GM18861 (cell line): Measurements from ENCODE around the gene ALKBH5.

ENCODE experiments used
- ATAC-seq: cut with Tn5 transposase; IDR thresholded peaks from one replicate; pipeline ENCODE4 v1.9.1; 2021; ENCODE audit not compliant: unreplicated experiment

ALKBH5 gene

DNA sequence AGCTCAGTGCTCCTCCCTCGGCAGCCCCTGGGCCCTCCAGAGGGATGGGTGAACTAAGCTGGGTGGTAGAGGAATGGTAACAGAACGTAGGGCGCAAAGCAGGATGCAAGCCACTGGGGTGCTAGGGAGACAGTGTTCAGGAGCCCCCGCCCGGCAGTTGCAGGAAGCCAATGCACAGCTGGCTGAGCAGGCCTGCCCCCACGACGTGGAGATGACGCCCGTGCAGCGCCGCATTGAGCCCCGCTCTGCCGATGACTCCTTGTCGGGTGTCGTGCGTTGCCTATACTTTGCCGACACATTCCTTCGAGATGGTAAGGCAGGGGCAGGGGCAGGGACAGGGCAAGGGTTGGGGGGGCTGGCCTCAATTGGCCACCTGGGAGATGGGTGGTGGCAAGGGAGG is 54.7 kb downstream of the ALKBH5 start:
- ATAC-seq, result no peak

DNA sequence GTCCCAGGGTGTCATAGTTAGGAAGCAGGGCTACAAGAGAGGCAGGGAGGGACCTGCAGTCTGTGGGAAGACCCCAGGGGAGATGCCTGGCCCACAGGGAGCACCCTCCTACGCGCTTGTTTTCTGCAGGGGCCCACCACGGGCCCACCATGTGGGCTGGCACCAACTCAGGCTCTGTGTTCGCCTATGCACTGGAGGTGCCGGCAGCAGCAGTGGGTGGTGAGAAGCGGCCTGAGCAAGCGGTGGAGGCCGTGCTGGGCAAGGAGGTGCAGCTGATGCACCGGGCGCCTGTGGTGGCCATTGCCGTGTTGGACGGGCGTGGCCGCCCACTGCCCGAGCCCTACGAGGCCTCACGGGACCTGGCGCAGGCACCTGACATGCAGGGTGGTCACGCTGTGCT is 56.8 kb downstream of the ALKBH5 start:
- no peak for ATAC-seq

DNA sequence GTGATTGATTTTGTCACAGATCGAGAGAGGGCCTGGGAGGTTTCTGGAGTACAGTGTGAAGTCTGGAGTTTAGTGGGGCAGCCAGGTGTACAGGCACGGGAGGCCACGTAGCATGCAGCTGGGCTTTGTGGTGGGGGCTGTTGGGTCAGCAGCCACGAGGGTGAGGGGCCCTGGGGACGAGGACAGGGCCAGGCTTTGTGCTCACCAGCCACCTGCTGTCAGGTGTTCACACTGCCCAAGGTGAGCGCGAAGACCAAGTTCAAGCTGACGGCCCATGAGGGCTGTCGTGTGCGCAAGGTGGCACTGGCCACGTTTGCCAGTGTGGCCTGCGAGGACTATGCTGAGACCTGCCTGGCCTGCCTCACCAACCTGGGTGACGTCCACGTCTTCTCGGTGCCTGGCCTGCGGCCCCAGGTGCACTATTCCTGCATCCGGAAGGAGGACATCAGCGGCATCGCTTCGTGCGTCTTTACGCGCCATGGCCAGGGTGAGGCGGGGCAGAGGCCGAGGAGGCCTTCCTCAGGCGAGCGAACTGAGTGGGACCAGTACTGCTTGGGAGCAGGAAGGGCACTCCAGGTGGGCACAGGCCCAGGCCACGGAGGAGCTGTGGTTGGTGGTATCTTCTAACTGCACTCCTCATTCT is 57.7 kb downstream of the ALKBH5 start:
- ATAC-seq, result no peak

DNA sequence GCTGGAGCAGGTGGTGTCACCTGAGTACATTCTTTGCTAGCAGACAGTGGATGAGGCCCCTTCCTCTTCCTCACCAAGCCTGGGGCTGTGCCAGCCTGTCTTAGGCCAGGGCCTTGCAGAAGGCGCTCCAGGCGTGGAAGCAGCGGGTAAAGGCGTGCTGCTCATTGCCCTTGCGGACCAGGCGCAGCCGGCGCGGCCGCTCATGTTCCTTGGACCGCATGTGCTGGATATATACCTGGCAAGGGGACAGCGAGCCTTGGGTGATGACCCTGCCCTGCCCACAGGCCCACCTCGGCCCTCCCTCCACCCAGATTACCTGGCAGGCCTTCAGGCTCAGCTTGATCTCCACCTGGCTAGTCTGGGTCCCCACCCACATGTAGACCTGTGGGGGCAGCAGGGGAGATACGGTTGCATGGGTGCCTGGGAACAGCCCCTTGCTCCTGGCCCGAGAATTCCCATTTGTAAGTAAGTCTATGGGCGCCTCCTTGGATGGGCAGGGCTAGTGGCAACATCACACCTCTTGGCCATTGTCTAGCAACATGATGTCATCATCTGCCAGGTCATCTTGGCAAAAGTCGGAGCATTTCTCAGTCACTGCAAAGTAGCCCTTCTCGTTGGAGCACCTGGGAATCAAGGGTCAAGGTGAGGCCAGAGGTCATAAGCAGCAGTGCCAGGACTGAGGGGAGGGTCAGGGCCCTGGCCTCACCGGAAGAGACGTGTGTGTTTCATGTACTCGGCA is 61.6 kb downstream of the ALKBH5 start:
- no peak for ATAC-seq

DNA sequence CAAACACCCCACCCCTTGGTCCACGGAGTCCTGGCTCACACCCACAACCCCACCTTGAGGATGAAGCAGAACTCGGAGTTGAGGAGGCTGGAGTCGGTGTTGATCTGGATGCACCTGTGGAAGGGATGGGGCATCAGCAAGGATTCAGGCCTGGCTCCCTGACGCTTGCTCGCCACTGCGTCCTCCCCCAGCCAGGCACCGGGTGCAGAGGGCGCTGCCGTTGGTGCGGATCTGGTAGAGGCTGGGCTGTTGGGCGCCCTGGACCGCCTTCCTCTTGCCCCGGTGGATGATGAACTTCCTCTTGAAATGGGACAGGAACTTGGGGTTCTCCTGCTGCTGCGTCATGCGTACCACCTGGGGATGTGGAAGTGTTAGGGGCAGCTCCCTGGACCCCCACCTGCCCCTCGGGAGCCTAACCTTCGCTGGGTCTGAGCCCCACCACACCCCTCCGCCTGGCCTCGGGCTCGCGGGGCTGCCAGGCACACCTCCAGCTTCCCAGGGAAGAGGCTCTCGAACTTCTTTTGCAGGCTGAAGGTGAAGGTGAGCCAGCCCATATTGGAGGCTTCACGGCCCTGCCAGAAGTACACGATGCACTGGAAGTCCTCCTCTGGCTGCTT is 62.6 kb downstream of the ALKBH5 start:
- ATAC-seq, result no peak

DNA sequence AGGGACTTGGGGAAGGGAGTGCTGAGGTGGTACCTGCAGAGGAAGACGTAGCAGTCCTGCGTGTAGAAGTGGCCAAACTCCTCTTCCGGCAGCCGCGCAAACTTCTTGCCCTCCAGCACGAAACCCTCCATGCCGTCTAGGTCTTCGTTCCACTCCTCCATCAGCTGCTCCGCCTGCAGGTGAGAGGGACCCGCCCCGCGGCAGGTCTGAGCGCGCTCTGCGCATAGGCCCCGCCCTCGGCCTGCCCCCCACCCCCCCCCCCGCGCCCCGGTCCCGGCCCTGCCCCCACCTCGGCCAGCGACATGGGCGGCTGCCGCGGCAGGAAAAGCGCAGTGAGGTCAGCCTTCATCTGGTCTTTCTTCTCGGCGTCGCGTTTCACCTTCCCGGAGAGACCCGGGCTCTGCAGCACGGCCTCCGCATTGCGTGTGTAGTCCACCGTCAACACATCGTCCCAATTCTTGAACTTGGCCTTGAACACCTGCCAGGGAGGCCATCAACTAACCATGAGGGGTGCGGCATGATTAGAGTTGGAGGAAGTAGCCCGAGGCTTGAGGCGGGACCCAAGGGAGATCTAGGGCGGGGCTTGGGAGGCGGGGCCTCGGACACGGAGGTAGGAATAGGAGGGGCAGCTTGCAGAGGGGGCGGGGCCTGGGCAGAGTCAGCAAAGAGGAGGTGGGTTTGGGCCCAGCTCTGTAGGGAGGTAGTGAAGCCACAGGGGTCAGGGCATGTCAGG is 63.4 kb downstream of the ALKBH5 start:
- no peak for ATAC-seq

DNA sequence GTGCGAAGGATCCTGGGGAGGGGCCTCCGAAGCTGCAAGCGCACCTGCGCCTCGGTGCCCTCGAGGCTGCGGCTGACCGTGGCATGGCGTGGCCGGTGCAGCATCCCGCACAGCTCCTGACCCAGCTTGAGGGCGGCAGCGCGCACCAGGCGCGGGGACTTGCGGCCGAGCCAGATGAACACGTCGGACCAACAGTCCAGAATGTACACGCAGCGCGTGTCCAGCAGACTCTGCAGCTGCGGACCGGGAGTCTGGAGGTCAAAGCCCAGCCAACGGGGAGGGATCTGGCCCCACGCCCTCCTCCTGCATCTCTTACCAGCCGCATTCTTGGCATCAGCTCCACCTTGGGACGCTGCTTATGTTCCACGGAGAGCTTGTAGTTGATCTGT is 64.0 kb downstream of the ALKBH5 start:
- ATAC-seq, result no peak

DNA sequence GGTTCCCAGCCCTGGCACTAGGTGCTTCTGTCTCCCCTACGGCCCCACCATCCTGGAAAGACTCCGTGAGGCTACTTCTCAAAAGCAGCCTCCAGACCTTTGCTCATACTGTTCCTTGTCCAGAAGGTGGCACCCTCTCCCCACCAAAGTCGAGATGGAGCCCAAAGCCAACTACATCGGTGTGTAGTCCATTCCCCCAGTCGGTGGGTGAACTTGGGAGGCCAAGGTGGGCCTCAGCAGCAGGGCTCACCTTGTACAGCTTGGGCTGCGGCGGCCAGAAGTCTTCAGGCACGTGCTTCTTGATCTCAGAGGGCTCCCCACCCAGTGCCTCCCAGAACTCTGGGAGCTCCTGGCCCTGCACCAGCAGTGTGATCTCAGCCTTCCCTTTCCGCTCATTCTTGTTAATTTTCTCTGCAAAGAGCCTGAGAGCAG is 64.7 kb downstream of the ALKBH5 start:
- ATAC-seq, result no peak

DNA sequence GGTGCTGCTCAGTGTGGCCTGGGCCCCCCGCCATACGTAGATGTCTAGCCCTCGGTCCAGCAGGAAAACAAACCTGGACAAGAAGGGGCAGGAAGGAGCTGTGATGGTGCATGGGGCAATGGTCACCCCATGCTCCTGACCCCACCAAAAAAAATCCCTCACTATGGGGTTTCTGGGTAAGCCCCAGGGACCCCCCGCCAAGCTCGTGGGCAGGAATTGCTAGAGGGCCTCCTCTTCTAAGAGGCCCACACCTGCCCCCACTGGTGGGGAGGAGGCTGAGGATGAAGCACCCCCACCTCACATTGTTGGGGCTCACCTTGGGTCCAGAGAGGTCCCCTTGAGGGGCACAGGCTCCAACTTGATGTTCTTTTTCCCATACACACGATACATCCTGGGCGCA is 65.2 kb downstream of the ALKBH5 start:
- ATAC-seq, result no peak

DNA sequence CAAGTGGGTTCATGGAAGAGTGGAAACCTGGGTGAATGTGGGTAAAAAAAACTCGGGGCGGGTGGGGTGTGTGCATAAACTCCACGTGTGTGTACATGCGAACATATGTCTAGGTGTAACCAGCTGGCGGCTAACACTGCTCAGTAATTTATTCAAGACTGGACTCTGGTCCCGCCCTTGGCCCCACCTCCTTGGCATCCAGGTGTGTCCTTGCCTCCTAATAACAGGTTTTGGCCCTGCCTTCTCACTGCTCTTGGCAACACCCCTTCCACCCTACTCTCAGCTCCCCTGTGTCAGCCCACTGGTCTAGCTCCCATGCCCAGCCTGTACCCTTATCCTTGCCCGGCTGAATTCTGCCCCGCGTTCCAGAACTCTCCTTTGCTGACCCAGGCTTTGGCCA is 66.6 kb downstream of the ALKBH5 start:
- ATAC-seq, result no peak

DNA sequence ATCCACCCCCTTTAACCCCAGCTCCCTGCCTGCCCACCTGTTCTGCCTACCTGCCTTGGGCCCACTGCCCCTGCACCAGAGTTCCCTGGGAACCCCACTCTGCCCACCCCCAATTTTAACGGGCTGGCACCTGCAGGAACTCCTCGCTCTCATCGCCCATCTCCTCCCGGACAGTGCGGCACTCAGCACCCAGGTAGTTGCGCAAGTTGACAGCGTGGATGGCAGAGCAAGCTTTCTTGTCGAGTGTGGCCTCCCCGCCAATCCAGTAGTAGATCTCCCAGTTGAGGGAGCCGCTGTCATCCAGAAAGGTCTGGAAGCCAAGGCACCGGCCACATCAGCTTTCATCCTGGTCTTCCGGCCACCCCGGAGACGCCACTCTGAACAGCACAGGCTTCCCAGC is 67.1 kb downstream of the ALKBH5 start:
- no peak for ATAC-seq

DNA sequence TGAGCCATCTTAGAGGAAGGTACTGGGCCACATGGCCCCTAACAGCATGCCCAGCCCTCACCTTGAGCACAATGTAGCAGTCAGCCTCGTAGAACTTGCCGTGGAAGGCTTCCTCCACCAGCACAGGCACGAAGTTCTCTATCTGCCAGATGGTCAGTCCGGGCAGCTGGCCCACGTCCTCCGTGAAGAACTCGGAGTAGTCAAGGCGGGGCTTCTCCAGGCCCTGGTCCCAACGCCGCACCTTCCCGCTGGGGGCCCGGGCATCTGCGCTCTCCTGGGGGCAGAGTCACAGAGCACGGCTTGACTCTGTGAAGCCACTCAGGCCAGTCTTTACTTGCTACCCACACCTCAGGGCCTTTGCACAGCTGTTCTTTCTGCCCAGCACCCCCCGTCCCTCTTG is 67.6 kb downstream of the ALKBH5 start:
- ATAC-seq, result no peak

DNA sequence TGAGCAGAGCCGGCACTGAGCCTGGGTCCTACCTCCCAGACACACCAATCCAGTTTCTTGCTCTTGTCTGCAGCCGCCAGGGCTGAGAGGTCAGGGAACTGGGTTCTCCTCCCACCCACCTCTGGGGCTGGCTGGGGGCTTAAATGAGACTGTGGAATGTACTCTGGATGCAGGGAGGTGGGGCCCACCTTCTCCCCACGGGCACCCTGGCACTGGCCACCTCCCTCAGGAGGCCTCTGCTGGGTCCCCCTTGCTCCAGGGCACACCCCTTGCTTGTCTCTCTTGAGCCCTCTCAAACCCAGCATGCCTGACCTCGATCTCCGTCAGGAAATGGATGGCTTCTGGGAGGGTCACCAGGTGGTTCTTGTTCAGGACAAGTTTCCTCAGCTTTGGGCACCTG is 68.5 kb downstream of the ALKBH5 start:
- no peak for ATAC-seq

DNA sequence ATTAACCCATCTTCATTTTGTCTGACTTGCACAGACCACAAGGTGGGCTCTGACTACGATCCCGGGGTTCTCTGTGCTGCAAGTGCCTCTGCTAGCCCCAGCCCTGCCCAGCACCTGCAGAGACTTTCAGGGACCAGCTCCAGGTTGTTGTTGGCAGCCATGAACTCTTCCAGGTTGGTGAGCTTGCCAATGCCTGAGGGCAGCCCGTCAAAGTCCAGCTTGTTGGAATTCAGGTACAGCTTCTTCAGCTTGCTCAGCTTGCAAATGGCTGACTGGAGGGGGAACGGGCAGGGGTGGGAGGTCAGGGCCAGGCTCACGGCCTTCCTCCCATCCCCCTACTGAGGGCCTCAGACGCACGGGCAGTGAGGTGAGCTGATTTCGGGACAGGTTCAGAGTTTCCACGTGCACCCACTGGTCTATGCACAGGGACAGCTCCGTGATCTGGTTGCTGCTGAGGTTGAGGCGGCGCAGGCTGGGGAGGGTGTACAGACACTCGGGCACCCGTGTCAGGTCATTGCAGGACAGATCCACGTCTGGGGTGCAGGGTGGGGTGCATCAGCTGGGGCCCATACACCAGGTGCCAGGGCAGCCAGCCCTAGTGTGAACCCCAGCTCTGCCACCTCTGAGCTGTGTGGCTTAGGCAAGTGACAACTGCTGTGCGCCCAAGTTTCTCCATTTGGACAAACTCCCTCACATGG is 69.7 kb downstream of the ALKBH5 start:
- ATAC-seq, result no peak

DNA sequence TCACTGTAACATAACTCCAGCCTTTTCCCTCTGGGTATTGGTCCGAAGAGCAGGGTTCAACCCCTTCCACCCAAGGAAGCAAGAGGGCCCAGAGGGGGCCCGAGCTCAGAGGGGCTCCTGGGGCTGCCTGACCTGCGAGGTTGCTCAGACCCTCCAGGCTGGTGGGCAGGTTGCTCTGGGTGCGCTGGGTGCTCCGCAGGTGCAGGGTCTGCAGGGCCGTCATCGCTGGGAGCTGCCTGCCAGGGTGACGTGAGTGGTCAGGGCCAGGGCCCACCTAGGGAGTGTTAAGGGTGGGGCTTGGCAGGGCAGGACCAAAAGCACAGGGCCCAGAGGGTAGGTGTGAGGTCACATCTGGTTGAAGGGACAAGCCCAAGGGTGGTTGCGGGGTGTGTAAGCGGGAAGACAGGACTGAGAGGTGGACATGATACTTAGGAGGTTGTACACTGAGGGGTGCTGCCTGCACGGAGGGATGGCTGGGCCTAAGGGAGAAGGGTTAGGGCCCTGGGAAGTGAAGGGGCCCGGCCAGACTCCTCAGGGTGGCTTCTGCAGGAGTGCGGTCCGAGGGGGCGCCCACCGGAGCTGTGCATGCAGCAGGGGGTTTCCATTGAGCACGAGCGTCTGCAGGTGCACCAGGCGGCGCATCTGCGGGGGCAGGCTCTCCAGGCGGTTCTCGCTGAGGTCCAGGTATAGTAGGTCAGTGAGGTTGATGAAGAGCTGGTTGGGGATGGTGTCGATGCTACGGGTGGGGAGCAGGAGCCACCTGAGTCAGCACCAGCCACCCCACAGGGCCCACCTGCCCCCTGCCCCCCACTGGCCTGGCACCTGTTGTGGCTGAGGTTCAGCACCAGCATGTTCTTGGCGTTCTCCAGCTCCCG is 70.6 kb downstream of the ALKBH5 start:
- ATAC-seq, result no peak

DNA sequence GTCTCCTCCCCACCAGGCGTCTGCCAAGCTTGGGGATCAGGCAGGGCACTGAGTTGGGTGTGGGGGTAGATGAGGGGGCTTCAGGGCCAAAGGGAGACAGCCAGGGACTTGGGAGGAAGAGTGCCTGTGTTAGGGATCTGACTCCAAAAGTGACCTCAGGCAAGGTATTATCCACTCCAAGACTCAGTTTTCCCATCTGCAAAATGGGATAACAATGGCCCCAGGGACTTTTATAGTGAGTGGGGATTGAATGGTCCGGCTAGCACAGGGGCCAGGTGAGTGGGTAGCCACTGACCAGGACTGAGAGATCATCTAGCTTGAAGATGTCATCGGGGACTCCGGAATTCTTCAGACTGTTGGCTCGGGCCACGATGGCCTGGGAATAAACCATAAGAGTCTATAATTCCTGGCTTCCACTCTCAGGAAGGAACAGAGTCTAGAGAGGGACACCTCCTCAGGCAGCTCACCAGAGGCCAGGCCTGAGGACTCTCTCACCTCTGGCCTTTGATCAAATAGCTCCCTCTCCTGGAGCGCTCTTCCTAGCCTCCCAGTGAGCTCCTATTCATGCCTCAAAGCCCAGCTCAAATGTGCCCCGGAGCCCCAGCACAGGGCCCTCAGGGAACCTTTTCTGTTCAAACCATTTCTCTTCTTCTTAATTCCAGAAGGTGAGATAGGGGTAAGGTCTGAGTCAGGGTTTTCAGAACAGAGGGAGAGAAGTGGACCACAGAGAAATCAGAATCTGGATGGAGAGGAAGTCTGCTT is 71.4 kb downstream of the ALKBH5 start:
- no peak for ATAC-seq

DNA sequence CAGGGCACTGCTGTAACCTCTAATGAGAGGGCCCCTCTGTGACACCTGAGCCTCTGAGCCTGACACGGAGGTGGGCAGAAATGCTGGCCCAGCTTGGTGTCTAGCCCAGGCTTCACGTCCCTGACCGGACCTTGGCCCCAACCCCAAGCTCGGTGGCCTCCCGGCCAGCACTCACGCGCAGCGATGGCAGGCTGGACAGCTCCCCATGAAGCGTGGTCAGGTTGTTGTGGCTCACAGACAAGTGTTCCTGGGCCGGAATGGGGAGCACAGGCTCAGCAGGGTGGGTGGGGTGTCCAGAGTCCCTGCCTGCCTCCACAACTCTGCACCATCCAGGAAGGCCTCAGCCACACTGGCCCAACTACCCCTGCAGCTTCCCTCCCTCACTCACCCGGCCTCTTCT is 72.7 kb downstream of the ALKBH5 start:
- ATAC-seq, result no peak

DNA sequence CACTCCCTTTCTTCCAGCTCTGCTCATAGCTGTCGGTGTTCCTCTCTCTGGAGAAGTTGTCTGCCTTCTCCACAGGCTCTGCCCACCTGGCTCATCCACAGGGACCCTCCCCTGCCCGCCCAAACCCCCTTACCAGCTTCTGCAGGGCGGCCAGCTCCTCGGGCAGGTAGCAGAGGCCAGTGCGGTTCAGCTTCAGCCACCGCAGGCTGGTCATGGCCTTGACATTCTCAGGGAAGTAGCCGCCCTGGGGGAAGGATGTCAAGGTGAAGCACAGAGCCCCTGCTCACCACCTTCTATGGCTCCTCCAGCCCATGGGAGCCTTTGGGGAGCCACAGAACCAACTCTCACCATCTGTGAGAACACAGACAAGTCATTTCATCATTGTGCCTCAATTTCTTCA is 73.1 kb downstream of the ALKBH5 start:
- no peak for ATAC-seq

DNA sequence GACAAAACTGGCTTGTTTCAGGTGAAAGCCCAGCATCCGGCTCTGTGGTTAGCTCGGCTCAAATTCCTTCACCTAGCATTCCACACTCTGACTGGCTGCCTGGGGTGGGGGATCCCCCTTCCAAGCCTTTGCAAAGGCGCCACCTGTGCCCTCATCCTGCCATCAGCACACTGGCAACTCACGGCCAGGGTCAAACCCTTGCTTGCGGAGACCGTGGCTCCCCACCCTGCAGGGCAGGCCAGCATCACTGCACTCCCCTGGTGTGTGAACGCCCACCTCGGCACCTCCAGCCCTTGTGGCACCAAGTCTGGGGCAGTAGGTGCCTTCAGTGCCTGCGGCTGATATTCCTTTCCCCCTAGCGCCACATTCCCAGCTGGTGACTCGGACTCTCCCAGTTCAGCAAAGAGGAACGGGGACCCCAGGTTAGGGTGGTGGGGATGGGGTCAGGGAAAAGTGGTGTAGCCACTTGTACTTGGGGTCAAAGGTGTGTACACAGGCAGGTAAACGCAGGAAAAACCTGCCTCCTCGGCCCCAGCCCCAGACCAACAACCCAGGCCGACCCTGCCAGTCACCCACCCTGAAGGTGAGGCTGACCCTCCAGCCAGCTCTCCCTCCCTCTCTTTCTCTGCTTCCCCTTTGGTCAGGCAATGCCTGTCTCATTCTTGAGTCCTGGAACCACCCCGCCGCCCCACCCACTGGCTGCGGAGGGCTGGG is 73.8 kb downstream of the ALKBH5 start:
- no peak for ATAC-seq
